ENCODE measurements around the gene CCDC88C. TPM values are rescaled to one million over a fixed set of nuclear protein-coding genes. Genes with fewer than 3 reads are reported as not detected.

The CCDC88C gene
- total RNA-seq, 2 experiments from 2014 or later, result 269 to 287 TPM

DNA sequence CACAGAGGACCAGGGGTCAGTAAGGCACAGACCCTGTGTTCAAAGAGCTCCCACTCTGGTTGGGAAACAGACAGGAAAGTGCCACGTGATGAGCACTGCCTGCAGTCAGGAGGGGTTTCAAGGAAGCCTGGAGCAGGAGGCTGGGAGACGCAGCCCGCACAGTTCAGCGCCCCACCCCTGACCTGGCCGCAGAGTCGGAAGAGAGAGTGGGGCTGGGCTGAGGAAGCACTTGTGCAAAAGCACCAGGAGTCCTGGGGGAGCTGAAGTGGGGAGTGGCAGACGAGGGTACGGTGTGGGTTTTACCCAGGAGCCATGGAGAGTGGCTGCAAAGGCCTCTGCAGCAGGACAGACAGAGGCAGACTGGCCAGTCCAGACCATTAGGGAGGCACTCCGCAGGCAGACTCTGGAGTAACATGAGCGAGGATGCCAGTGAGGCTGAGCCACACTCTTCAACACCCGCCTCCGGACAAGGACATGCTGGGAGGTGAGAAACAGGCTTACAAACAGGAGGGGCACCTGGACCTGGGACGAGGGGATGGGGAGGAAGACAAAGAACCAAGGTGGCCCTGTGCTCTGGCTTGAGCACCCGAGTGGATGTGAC, 87.4 kb downstream of the CCDC88C start:
- CTCF ChIA-PET, result no interaction called here
- H3K36me3 Mint-ChIP-seq (ENCODE audit: low read depth), result peaks cover 88% of the 10 kb centered on the region
- DNase-seq (peak in 1 of 14 experiments; percentile 16), ATAC-seq (ENCODE audit: poor library complexity) (no peak)
- Histone ChIP-seq H3K27me3 (ENCODE audit: control insufficient read depth in 1 of 2, insufficient read depth in 2 of 2, low read length in 2 of 2) (no peaks in the 10 kb centered on the region), H3K36me3 (ENCODE audit: insufficient read depth, low read length) (peaks cover 95% of the 10 kb centered on the region), H3K9me3 (ENCODE audit: control insufficient read depth in 1 of 2, insufficient read depth in 1 of 2, low read length in 2 of 2) (no peaks in the 10 kb centered on the region), H3K4me1 (ENCODE audit: insufficient read depth, low read length) (peaks cover 92% of the 10 kb centered on the region), H3K4me3 (ENCODE audit: low read length) (no peak overlapping the region), H3K27ac (ENCODE audit: low read depth in 1 of 2, low read length in 2 of 2) (peak overlapping the region; percentile 32 to 72)
- H3K4me3 Mint-ChIP-seq, result peak overlapping the region; percentile 35
- POLR2A ChIA-PET, result interaction anchor here (0.5 to 2.4 kb wide), 5 partner anchors 13 to 87 kb away, joined by 3 to 10 read pairs (median 7); partner anchors contain the start of gene CCDC88C
- no peaks in the 10 kb centered on the region for H3K27me3 Mint-ChIP-seq
- TF ChIP-seq, protein P1, sequence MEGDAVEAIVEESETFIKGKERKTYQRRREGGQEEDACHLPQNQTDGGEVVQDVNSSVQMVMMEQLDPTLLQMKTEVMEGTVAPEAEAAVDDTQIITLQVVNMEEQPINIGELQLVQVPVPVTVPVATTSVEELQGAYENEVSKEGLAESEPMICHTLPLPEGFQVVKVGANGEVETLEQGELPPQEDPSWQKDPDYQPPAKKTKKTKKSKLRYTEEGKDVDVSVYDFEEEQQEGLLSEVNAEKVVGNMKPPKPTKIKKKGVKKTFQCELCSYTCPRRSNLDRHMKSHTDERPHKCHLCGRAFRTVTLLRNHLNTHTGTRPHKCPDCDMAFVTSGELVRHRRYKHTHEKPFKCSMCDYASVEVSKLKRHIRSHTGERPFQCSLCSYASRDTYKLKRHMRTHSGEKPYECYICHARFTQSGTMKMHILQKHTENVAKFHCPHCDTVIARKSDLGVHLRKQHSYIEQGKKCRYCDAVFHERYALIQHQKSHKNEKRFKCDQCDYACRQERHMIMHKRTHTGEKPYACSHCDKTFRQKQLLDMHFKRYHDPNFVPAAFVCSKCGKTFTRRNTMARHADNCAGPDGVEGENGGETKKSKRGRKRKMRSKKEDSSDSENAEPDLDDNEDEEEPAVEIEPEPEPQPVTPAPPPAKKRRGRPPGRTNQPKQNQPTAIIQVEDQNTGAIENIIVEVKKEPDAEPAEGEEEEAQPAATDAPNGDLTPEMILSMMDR (IDR thresholded peaks at IDR 0.05), result no peak
- intact Hi-C loops (cut with DNase I, micrococcal nuclease), result no loop called here
- H3K27ac Mint-ChIP-seq, result peak overlapping the region; percentile 97
- no peaks in the 10 kb centered on the region for H3K9me3 Mint-ChIP-seq
- peaks cover 93% of the 10 kb centered on the region for H3K4me1 Mint-ChIP-seq (ENCODE audit: low read depth)

DNA sequence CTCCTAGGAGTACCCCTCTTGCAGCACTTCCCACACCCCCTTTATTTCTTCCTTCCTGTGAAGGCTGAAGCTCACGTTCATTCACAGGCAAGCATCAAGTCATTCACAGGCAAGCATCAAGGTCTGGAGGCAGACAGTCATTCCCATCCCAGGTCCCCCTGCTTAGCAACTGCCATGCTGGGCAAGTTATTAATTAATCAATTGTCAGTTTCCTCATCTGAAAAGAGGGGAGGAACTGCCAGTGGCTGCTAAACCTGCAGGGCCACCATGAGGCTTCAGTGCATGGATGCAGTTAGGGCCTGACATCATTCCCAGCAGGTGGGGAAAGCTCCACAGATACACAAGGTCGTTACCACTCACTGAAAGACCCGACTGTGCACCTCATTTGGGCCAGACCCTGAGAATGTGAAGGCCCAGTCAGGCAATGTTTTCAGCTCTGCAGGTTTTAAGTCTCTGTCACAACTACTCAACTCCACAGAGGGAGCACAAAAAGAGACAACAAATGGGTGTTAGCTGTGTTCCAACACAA, 88.1 kb downstream of the CCDC88C start:
- POLR2A ChIA-PET, result interaction anchor here (1.3 to 2.4 kb wide), 2 partner anchors 86 to 89 kb away, joined by 3 to 10 read pairs; no protein-coding TSS in a partner anchor
- Mint-ChIP-seq H3K27me3 (no peaks in the 10 kb centered on the region), H3K27ac (peak overlapping the region; percentile 97), H3K9me3 (no peaks in the 10 kb centered on the region), H3K4me1 (ENCODE audit: low read depth) (peaks cover 95% of the 10 kb centered on the region), H3K4me3 (no peak overlapping the region), H3K36me3 (ENCODE audit: low read depth) (peaks cover 88% of the 10 kb centered on the region)
- ATAC-seq (ENCODE audit: poor library complexity) (no peak), DNase-seq (no peak)
- Histone ChIP-seq H3K4me3 (ENCODE audit: low read length) (no peak overlapping the region), H3K36me3 (ENCODE audit: insufficient read depth, low read length) (peaks cover 95% of the 10 kb centered on the region), H3K27ac (ENCODE audit: low read depth in 1 of 2, low read length in 2 of 2) (peak overlapping the region; percentile 32 to 55), H3K9me3 (ENCODE audit: control insufficient read depth in 1 of 2, insufficient read depth in 1 of 2, low read length in 2 of 2) (no peaks in the 10 kb centered on the region), H3K4me1 (ENCODE audit: insufficient read depth, low read length) (peaks cover 93% of the 10 kb centered on the region), H3K27me3 (ENCODE audit: control insufficient read depth in 1 of 2, insufficient read depth in 2 of 2, low read length in 2 of 2) (no peaks in the 10 kb centered on the region)
- intact Hi-C loops (cut with DNase I, micrococcal nuclease), result no loop called here
- CTCF ChIA-PET, result interaction anchor here (1.4 kb wide), 1 partner anchor 97 kb away, joined by 3 read pairs; no protein-coding TSS in a partner anchor
- TF ChIP-seq, protein P1 (IDR thresholded peaks at IDR 0.05), result no peak

DNA sequence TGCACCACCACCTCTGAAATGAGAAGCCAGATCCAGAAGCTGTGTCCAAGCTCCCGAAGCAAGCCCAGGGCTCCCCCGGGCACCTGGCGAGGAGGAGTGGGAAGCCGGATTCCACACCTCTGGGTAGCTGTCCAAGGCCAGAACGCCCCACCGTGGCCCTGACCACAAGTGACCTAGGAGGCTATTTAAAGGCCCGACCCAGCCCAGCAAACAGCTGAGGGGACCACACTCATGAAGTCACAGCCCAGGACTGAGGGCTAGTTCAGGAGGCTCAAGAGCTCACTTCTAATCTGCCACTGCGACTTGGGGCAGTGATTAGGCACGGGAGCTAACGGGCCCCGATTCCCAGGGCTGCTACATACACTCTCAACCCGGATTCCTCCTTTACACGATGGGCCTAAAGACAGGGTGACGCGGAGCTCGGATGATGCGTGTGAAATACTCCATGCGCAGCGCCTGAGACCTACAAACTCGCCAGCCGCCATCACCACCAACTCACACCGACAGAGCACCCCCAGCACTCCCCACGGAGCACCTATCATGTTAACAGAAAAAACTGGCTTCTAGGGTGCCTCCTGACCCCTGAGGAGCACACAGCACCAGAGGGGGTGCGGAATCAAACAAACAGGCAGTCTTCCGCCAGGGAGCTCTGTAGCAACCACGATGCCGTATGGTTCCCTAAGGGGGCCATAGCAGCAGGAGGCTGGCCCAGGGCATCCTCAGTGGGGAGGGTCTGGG, 89.1 kb downstream of the CCDC88C start:
- H3K4me1 ChIP-seq (ENCODE audit: insufficient read depth, low read length), result peaks cover 94% of the 10 kb centered on the region
- peaks cover 95% of the 10 kb centered on the region for H3K4me1 Mint-ChIP-seq (ENCODE audit: low read depth)
- peak overlapping the region; percentile 32 to 55 for H3K27ac ChIP-seq (ENCODE audit: low read depth in 1 of 2, low read length in 2 of 2)
- H3K36me3 Mint-ChIP-seq (ENCODE audit: low read depth), result peaks cover 89% of the 10 kb centered on the region
- no peaks in the 10 kb centered on the region for H3K27me3 ChIP-seq (ENCODE audit: control insufficient read depth in 1 of 2, insufficient read depth in 2 of 2, low read length in 2 of 2)
- no peaks in the 10 kb centered on the region for H3K9me3 ChIP-seq (ENCODE audit: control insufficient read depth in 1 of 2, insufficient read depth in 1 of 2, low read length in 2 of 2)
- ATAC-seq (ENCODE audit: poor library complexity), result no peak
- ChIA-PET POLR2A (interaction anchor here (1.2 to 2.4 kb wide), 4 partner anchors 18 to 90 kb away, joined by 3 to 10 read pairs (median 3); no protein-coding TSS in a partner anchor), CTCF (interaction anchor here (1.4 to 1.6 kb wide), 2 partner anchors 87 to 98 kb away, joined by 3 read pairs; no protein-coding TSS in a partner anchor)
- peaks cover 90% of the 10 kb centered on the region for H3K36me3 ChIP-seq (ENCODE audit: insufficient read depth, low read length)
- TF ChIP-seq, protein P1 (IDR thresholded peaks at IDR 0.05), result no peak
- DNase-seq, result peak in 1 of 14 experiments; percentile 12
- H3K4me3 ChIP-seq (ENCODE audit: low read length), result no peak overlapping the region
- no peaks in the 10 kb centered on the region for H3K9me3 Mint-ChIP-seq
- intact Hi-C loops (cut with DNase I, micrococcal nuclease), result no loop called here
- no peak overlapping the region for H3K4me3 Mint-ChIP-seq
- peak overlapping the region; percentile 97 for H3K27ac Mint-ChIP-seq
- no peaks in the 10 kb centered on the region for H3K27me3 Mint-ChIP-seq
